K562 (cell line): ENCODE results near the gene KLHL30. TPM values are rescaled to one million over a fixed set of nuclear protein-coding genes. Genes with fewer than 3 reads are reported as not detected.

ENCODE experiments used
- ATAC-seq: fragments of 200-7000 bp; cut with Tn5 transposase; 3 replicates; pipeline ENCODE4 v1.9.1; 2020; ENCODE audit warnings: moderate library complexity
- BruUV-seq: library from RNA; stranded (reverse); fragments of 400-500 nt; replicated peaks from 2 replicates; lab custom pipeline; 2021; lab: Mats Ljungman, UMichigan
- CTCF ChIA-PET: fragments of 300-600 bp; formaldehyde crosslinking; extraction: SDS; loops from one replicate; lab custom pipeline; 2021; ENCODE audit warnings: low intra/inter-chr PET ratio; lab: Yijun Ruan, JAX
- POLR2A ChIA-PET: fragments of 300-600, 350-650 bp; sonication (Branson Sonifier 250); formaldehyde crosslinking; extraction: SDS; loops from one replicate; lab custom pipeline; 2021; ENCODE audit warnings: antibody characterized with exemption, inconsistent platforms; lab: Yijun Ruan, JAX
- DNase-seq, 4 experiments: peaks; one replicate each; pipeline versions ENCODE4 v3.0.0 to v3.0.0-alpha.2; 2011 to 2018; ENCODE audit warnings: low spot score in 3 of 4, mixed read lengths in 3 of 4; ENCODE audit errors: extremely low read depth in 1 of 4
- FAIRE-seq: peaks from 2 replicates; lab custom pipeline; 2011; peaks lifted over from hg19 to GRCh38; lab: Jason Lieb, UNC
- H2AFZ ChIP-seq: 2 replicates; pipeline ENCODE4 v1.6.0; 2011; ENCODE audit warnings: low read depth, low read length, control low read depth, inconsistent platforms
- H3K27ac ChIP-seq: fragments of 200-600 bp; 3 replicates; pipeline ENCODE4 v1.8.0; 2011; ENCODE audit warnings: low read depth, mild to moderate bottlenecking, control low read depth, inconsistent platforms, low read length, moderate library complexity, mixed read lengths; ENCODE audit errors: extremely low read depth
- H3K27me3 ChIP-seq, 2 experiments: fragments of 300-600 bp in 1 of 2; 2 replicates in 1 of 2; 3 replicates in 1 of 2; pipeline versions ENCODE4 v1.6.0 to v1.8.0; 2011; ENCODE audit warnings: inconsistent platforms in 2 of 2, low read length in 2 of 2, mild to moderate bottlenecking in 1 of 2, mixed read lengths in 1 of 2, moderate library complexity in 1 of 2; ENCODE audit not compliant: control insufficient read depth in 2 of 2, insufficient read depth in 2 of 2
- H3K36me3 ChIP-seq: fragments of 300-600 bp; 3 replicates; pipeline ENCODE4 v1.8.0; 2011; ENCODE audit warnings: mild to moderate bottlenecking, low read length, inconsistent platforms; ENCODE audit not compliant: control insufficient read depth, insufficient read depth
- H3K4me1 ChIP-seq, 2 experiments: fragments of 200-600 bp in 1 of 2; replicated peaks in 1 of 2; 2 replicates in 1 of 2; 3 replicates in 1 of 2; pipeline versions ENCODE4 v1.5.1 to v1.8.0; 2011; ENCODE audit warnings: inconsistent platforms in 2 of 2, low read length in 2 of 2, mild to moderate bottlenecking in 1 of 2, mixed read lengths in 1 of 2, moderate library complexity in 1 of 2; ENCODE audit not compliant: control insufficient read depth in 2 of 2, insufficient read depth in 2 of 2
- H3K4me2 ChIP-seq: 2 replicates; pipeline ENCODE4 v1.6.1; 2011; ENCODE audit warnings: low read length, control low read depth, inconsistent platforms, mixed read lengths; ENCODE audit not compliant: insufficient read depth
- H3K4me3 ChIP-seq: fragments of 200-600 bp; sonication (generic), shearing (Covaris generic); 2 replicates; pipeline ENCODE4 v1.5.1; 2016; ENCODE audit warnings: control low read depth, inconsistent platforms
- H3K79me2 ChIP-seq: fragments of 200-600 bp; 3 replicates; pipeline ENCODE4 v1.8.0; 2011; ENCODE audit warnings: low read length, inconsistent platforms; ENCODE audit not compliant: control insufficient read depth, insufficient read depth
- H3K9ac ChIP-seq, 2 experiments: 2 replicates each; pipeline versions ENCODE4 v1.6.0 to v1.6.1; 2011; ENCODE audit warnings: low read depth in 2 of 2, low read length in 2 of 2, control low read depth in 1 of 2, inconsistent platforms in 1 of 2, mild to moderate bottlenecking in 1 of 2, mixed read lengths in 1 of 2; ENCODE audit not compliant: insufficient read depth in 1 of 2
- H3K9me1 ChIP-seq: one replicate; pipeline ENCODE4 v1.6.0; 2011; ENCODE audit warnings: inconsistent platforms, mild to moderate bottlenecking, low read length, moderate library complexity; ENCODE audit not compliant: control insufficient read depth, insufficient read depth
- H3K9me3 ChIP-seq: replicated peaks from 2 replicates; pipeline ENCODE4 v1.5.1; 2011; ENCODE audit warnings: low read depth, low read length, inconsistent platforms; ENCODE audit not compliant: control insufficient read depth, insufficient read depth
- H4K20me1 ChIP-seq: replicated peaks from 2 replicates; pipeline ENCODE4 v1.6.1; 2011; ENCODE audit warnings: low read length, inconsistent platforms, mixed read lengths; ENCODE audit not compliant: control insufficient read depth, insufficient read depth
- BRD4 ChIP-seq: fragments of 200-600 bp; sonication (generic); IDR thresholded peaks from 2 replicates; pipeline ENCODE4 v1.6.1; 2017; ENCODE audit warnings: inconsistent platforms
- C11orf30 ChIP-seq: fragments of 450-650 bp; IDR thresholded peaks from 2 replicates; pipeline ENCODE4 v1.6.1; 2016; ENCODE audit warnings: low read depth, mild to moderate bottlenecking
- CXXC5 ChIP-seq: fragments of 250-450 bp; sonication (Bioruptor Pico); IDR thresholded peaks from 2 replicates; pipeline ENCODE4 v1.8.0; 2022; ENCODE audit warnings: inconsistent platforms, mild to moderate bottlenecking, moderate library complexity
- EP400 ChIP-seq: fragments of 450-650 bp; IDR thresholded peaks from 2 replicates; pipeline ENCODE4 v1.6.1; 2017; ENCODE audit warnings: antibody characterized with exemption, mild to moderate bottlenecking, moderate library complexity
- FOXJ3 ChIP-seq: sonication (generic); formaldehyde crosslinking; IDR thresholded peaks from 2 replicates; pipeline ENCODE4 v1.4.0; 2020; ENCODE audit warnings: mild to moderate bottlenecking, missing genetic modification reagents
- FOXK2 ChIP-seq, 2 experiments: fragments of 450-650 bp; IDR thresholded peaks in 1 of 2; conservative IDR thresholded peaks in 1 of 2; 2 replicates each; pipeline ENCODE4 v1.6.1; 2016; ENCODE audit warnings: low read depth in 2 of 2, mild to moderate bottlenecking in 1 of 2
- GABPA ChIP-seq: fragments of 200-800 bp; sonication (Bioruptor generic); conservative IDR thresholded peaks from 2 replicates; pipeline ENCODE4 v1.6.1; 2016; ENCODE audit warnings: low read depth, missing genetic modification characterization, missing compliant biosample characterization
- GATAD2A ChIP-seq: fragments of 450-650 bp; IDR thresholded peaks from 2 replicates; pipeline ENCODE4 v1.6.1; 2017
- SMARCA4 ChIP-seq: fragments of 450-650 bp; IDR thresholded peaks from 2 replicates; pipeline ENCODE4 v1.6.1; 2016
- SOX6 ChIP-seq: fragments of 450-650 bp; IDR thresholded peaks from 2 replicates; pipeline ENCODE4 v1.6.1; 2014; ENCODE audit warnings: mild to moderate bottlenecking
- TAF9B ChIP-seq: fragments of 450-650 bp; IDR thresholded peaks from 2 replicates; pipeline ENCODE4 v1.6.1; 2018; ENCODE audit warnings: mild to moderate bottlenecking; ENCODE audit not compliant: partially characterized antibody
- TGIF2 ChIP-seq: sonication (generic); formaldehyde crosslinking; IDR thresholded peaks from 2 replicates; pipeline ENCODE4 v1.8.1; 2022; ENCODE audit warnings: mild to moderate bottlenecking, missing genetic modification reagents, moderate library complexity
- ZBTB8A ChIP-seq: fragments of 450-650 bp; IDR thresholded peaks from 2 replicates; pipeline ENCODE4 v1.6.1; 2018; ENCODE audit warnings: mild to moderate bottlenecking, moderate library complexity; ENCODE audit not compliant: partially characterized antibody
- ZFP1 ChIP-seq: fragments of 450-650 bp; formaldehyde crosslinking; IDR thresholded peaks from 2 replicates; pipeline ENCODE4 v1.4.0; 2020; ENCODE audit warnings: mild to moderate bottlenecking, mixed read lengths
- ZNF134 ChIP-seq: fragments of 250-450 bp; sonication (Bioruptor Pico); conservative IDR thresholded peaks from 2 replicates; pipeline ENCODE4 v1.4.0; 2020
- ZNF3 ChIP-seq: fragments of 250-450 bp; sonication (Bioruptor Pico); IDR thresholded peaks from 2 replicates; pipeline ENCODE4 v1.5.0; 2021; ENCODE audit warnings: mild to moderate bottlenecking, moderate library complexity
- ZNF644 ChIP-seq: fragments of 200-800 bp; sonication (Bioruptor generic); IDR thresholded peaks from 2 replicates; pipeline ENCODE4 v1.6.1; 2016; ENCODE audit warnings: low read depth, missing genetic modification characterization, missing compliant biosample characterization
- ZNF766 ChIP-seq: fragments of 200-800 bp; sonication (Bioruptor generic); conservative IDR thresholded peaks from 2 replicates; pipeline ENCODE4 v1.6.1; 2016; ENCODE audit warnings: missing genetic modification characterization, missing compliant biosample characterization
- WGBS: fragments of 100-300 bp; shearing (Covaris generic); methylation state at CpG from one replicate; pipeline ENCODE4 v1.1.6; 2016; ENCODE audit warnings: low coverage, mixed read lengths; ENCODE audit not compliant: insufficient coverage; ENCODE audit errors: missing lambda C conversion rate; 5-methylcytosine and 5-hydroxymethylcytosine counted together
- in situ Hi-C: fragments of 300-500 bp; cut with MboI; formaldehyde crosslinking; loops from 4 replicates; pipeline ENCODE4 v1.15.0; 2018; ENCODE audit warnings: inconsistent platforms, mixed read lengths
- intact Hi-C: fragments of 100-400 bp; cut with micrococcal nuclease; formaldehyde crosslinking; loops from 2 replicates; pipeline ENCODE4 v1.14.2; 2022
- polyA plus RNA-seq, 8 experiments: library from polyadenylated mRNA; depleted of rRNA in 4 of 8; stranded (reverse) in 5 of 8; unstranded in 3 of 8; fragments of >200 nt; fragmentation: Nextera tagmentation in 2 of 8; fragmentation: Illumina TruSeq in 1 of 8; extraction: Ambion mirVana in 2 of 8; extraction: Trizol in 1 of 8; gene quantifications; 2 replicates each; pipeline versions ENCODE4 v1.2.1 to v1.2.3, GENCODE V29; 2011 to 2014; ENCODE audit warnings: inconsistent platforms in 1 of 8, missing spikeins in 1 of 8
- total RNA-seq, 7 experiments: library from RNA; depleted of rRNA in 6 of 7; stranded (reverse); fragments of >200 nt in 6 of 7; fragmentation: Illumina TruSeq in 2 of 7; extraction: Trizol in 2 of 7; gene quantifications; 2 replicates each; pipeline versions ENCODE4 v1.2.1 to v1.2.3, GENCODE V29; 2011 to 2021; ENCODE audit warnings: low replicate concordance in 1 of 7
- TF ChIP-seq, protein P1 (sequence below): fragments of 450-650 bp; IDR thresholded peaks from 2 replicates; pipeline ENCODE4 v1.6.1; 2016; ENCODE audit warnings: missing biosample characterization, missing genetic modification characterization

KLHL30 gene
- total and polyA plus RNA-seq, 9 of the 15 experiments (the other 6 are each of a cell fraction or from before 2014, with no cell fraction given) = 0.04 TPM; not detected in 8

DNA sequence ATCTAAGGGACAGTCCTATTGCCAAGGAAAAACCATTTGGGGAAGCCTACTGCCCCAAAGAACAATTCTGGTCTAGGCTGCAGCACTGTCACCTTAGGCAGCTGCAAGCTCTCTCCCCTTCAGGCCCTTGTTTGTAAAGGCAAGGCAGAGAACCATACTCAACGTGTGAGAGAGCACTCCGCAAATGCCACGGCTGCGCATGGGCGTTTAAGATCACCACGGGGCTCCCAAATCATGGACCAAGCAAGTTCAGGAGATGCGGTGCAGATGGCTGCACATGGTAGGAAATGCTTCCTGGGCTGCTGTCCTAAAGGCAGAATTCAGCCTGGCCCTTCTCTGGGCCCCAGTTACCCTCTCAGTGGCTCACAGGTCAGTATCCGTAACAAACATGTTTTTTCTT lies 35.8 kb downstream of the KLHL30 start:
- in situ Hi-C loops = no loop called here
- no peak overlapping the region for H3K27ac ChIP-seq
- DNase-seq (no peak), ATAC-seq (no peak), FAIRE-seq (no peak)
- TF ChIP-seq TAF9B (no peak), BRD4 (no peak)
- 94% methylated on average over 8 of the region's 8 CpGs for WGBS
- no peaks in the 10 kb centered on the region for H3K27me3 ChIP-seq
- intact Hi-C loops = no loop called here
- H3K4me2 ChIP-seq = no peak overlapping the region
- CTCF ChIA-PET = no interaction called here
- POLR2A ChIA-PET = interaction anchor here (0.8 to 1.9 kb wide), 2 partner anchors 10 to 16 kb away, joined by 3 to 5 read pairs; no protein-coding TSS in a partner anchor
- no peaks in the 10 kb centered on the region; the same call in 2 of the 3 replicates for H3K79me2 ChIP-seq
- H4K20me1 ChIP-seq = no peaks in the 10 kb centered on the region
- H3K4me1 ChIP-seq = peaks cover 8 to 11% of the 10 kb centered on the region in 2 experiments; a peak in 4 of 5 replicates
- no peak overlapping the region for H3K4me3 ChIP-seq
- H3K36me3 ChIP-seq = peaks cover 75% of the 10 kb centered on the region
- H3K9me3 ChIP-seq = no peaks in the 10 kb centered on the region
- no TSS peak for BruUV-seq
- H2AFZ ChIP-seq = no peak overlapping the region
- H3K9ac ChIP-seq = no peak overlapping the region
- H3K9me1 ChIP-seq = no peaks in the 10 kb centered on the region

DNA sequence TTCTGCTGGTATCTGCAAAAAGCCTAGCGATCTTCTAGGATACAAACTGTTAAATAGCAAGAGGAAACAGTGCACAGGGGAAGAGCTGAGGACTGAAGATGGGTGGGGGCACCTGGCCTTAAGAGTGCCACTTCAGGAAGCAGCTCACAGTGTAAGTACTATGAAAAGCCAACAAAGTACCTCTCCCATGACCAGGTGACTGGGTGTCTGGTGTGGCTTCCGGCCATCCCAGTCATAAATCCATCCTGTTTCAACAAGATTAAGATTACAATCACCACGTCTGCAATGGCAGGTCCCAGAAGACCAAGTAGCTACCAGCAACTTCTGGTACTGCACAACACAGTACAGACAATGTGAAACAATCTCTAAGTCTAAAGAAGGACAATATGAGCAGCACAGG lies 36.2 kb downstream of the KLHL30 start:
- Histone ChIP-seq H3K9ac (no peak overlapping the region), H4K20me1 (no peaks in the 10 kb centered on the region), H3K27ac (no peak overlapping the region), H3K79me2 (no peaks in the 10 kb centered on the region; the same call in 2 of the 3 replicates), H3K9me3 (no peaks in the 10 kb centered on the region), H3K4me2 (no peak overlapping the region), H3K27me3 (no peaks in the 10 kb centered on the region), H2AFZ (no peak overlapping the region), H3K4me1 (peaks cover 7 to 8% of the 10 kb centered on the region in 2 experiments; a peak in 4 of 5 replicates), H3K36me3 (peaks cover 76% of the 10 kb centered on the region), H3K9me1 (no peaks in the 10 kb centered on the region), H3K4me3 (no peak overlapping the region)
- DNase-seq (no peak), ATAC-seq (peak; percentile 12; the same call in 1 of the 3 replicates), FAIRE-seq (no peak)
- WGBS = 13% methylated on average over 2 of the region's 3 CpGs
- ChIA-PET POLR2A (interaction anchor here (0.6 to 1.9 kb wide), 4 partner anchors 9 to 275 kb away, joined by 3 to 5 read pairs (median 3); no protein-coding TSS in a partner anchor), CTCF (no interaction called here)
- in situ Hi-C loops = no loop called here
- no TSS peak for BruUV-seq
- intact Hi-C loops = no loop called here
- no peak for TF ChIP-seq ZBTB8A
- TF ChIP-seq SOX6 = no peak
- no peak for TF ChIP-seq ZFP1
- no peak for TF ChIP-seq ZNF3 (CRISPR knock-in tag)
- TF ChIP-seq C11orf30 = no peak
- TF ChIP-seq EP400 = no peak
- no peak for TF ChIP-seq ZNF644 (tag)
- no peak for TF ChIP-seq GATAD2A
- TF ChIP-seq, protein P1, sequence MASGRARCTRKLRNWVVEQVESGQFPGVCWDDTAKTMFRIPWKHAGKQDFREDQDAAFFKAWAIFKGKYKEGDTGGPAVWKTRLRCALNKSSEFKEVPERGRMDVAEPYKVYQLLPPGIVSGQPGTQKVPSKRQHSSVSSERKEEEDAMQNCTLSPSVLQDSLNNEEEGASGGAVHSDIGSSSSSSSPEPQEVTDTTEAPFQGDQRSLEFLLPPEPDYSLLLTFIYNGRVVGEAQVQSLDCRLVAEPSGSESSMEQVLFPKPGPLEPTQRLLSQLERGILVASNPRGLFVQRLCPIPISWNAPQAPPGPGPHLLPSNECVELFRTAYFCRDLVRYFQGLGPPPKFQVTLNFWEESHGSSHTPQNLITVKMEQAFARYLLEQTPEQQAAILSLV (tag) = no peak
- TF ChIP-seq GABPA (tag) = 0 out of 2 replicates have a peak, but pooled peaks have one; percentile 29
- no peak for TF ChIP-seq FOXK2 (conservative IDR thresholded peaks at IDR 0.05 in 1 of 2, IDR thresholded peaks at IDR 0.05 in 1 of 2; ENCODE audit: low read depth in 2 of 2)
- TF ChIP-seq ZNF766 = no peak
- no peak for TF ChIP-seq TGIF2
- 0 out of 2 replicates have a peak, but pooled peaks have one; percentile 10 for TF ChIP-seq CXXC5 (CRISPR knock-in tag)
- no peak for TF ChIP-seq FOXJ3
- TF ChIP-seq ZNF134 (CRISPR knock-in tag) = no peak
- no peak for TF ChIP-seq SMARCA4
